Transverse colon (tissue), 4 donors: ENCODE measurements around the gene DISP3. TPM values are rescaled to one million over a fixed set of nuclear protein-coding genes. Genes with fewer than 3 reads are reported as not detected.

Source experiments
- DNase-seq: peaks from one replicate; pipeline ENCODE4 v3.0.0-alpha.2; 2019
- H3K27ac ChIP-seq, 4 donors: fragments of 200-600 bp; sonication (generic); 2 replicates each; pipeline ENCODE4 v1.5.1; 2016 to 2018; ENCODE audit warnings: inconsistent platforms in 4 of 4
- H3K27me3 ChIP-seq: fragments of 200-600 bp; sonication (generic); 2 replicates; pipeline ENCODE4 v1.5.1; 2017; ENCODE audit warnings: inconsistent platforms
- H3K36me3 ChIP-seq, 4 donors: fragments of 200-600 bp; sonication (generic); 2 replicates each; pipeline ENCODE4 v1.5.1; 2017 to 2019; ENCODE audit warnings: inconsistent platforms in 4 of 4
- H3K4me1 ChIP-seq, 4 donors: fragments of 200-600 bp; sonication (generic); 2 replicates each; pipeline ENCODE4 v1.5.1; 2017 to 2020; ENCODE audit warnings: inconsistent platforms in 4 of 4
- H3K4me3 ChIP-seq, 4 donors: fragments of 200-600 bp; sonication (generic); 1 replicate in 1 of 4; 2 replicates in 3 of 4; pipeline versions ENCODE4 v1.5.1 to v1.6.1; 2017 to 2019; ENCODE audit warnings: inconsistent platforms in 4 of 4
- H3K9me3 ChIP-seq, 2 donors: fragments of 200-600 bp; sonication (generic); 2 replicates each; pipeline ENCODE4 v1.5.1; 2017 to 2019; ENCODE audit warnings: inconsistent platforms in 2 of 2
- CTCF ChIP-seq, 5 experiments: fragments of 200-600 bp in 3 of 5; fragments of 450-650 bp in 2 of 5; sonication (generic) in 3 of 5; IDR thresholded peaks; 1 replicate in 2 of 5; 2 replicates in 3 of 5; pipeline ENCODE4 v1.5.1; 2016 to 2017; ENCODE audit warnings: antibody characterized with exemption in 5 of 5, inconsistent platforms in 3 of 5, mild to moderate bottlenecking in 2 of 5, moderate library complexity in 1 of 5
- EP300 ChIP-seq: sonication (generic); formaldehyde crosslinking; IDR thresholded peaks from one replicate; pipeline ENCODE4 v1.6.1; 2017; ENCODE audit warnings: antibody characterized with exemption, low read depth
- POLR2A ChIP-seq: fragments of 450-650 bp; IDR thresholded peaks from one replicate; pipeline ENCODE4 v1.6.1; 2016; ENCODE audit warnings: antibody characterized with exemption, mild to moderate bottlenecking, moderate library complexity
- POLR2AphosphoS5 ChIP-seq, 3 donors: sonication (generic); formaldehyde crosslinking; IDR thresholded peaks; one replicate each; pipeline ENCODE4 v1.6.1; 2016; ENCODE audit warnings: antibody characterized with exemption in 3 of 3
- WGBS, 2 donors: methylation state at CpG; one replicate each; pipeline ENCODE4 v1.1.5; 2018; ENCODE audit warnings: low coverage in 1 of 2; 5-methylcytosine and 5-hydroxymethylcytosine counted together
- in situ Hi-C, 4 donors: fragments of 200-750 bp; cut with MboI; loops; one replicate each; pipeline versions ENCODE4 v1.15.0 to v1.15.1; 2017; ENCODE audit warnings: low sequenced_read_pairs in 3 of 4, low pct_ligation_motif_present in 1 of 4, low pct_unique_long_range_greater_than_20kb in 1 of 4
- intact Hi-C: fragments of 100-400 bp; cut with DNase I; formaldehyde crosslinking; loops from one replicate; pipeline ENCODE4 v1.15.1; 2023; ENCODE audit warnings: low total_unique reads
- total RNA-seq, 4 donors: library from RNA; depleted of rRNA; stranded (reverse); fragments of >200 nt; gene quantifications; one replicate each; pipeline ENCODE4 v1.1.0, GENCODE V29; 2016

Gene DISP3
- total RNA-seq, 4 donors from 2014 or later: under 0.01 to 2.6 (median 0.16) TPM; not detected in 1

- intact Hi-C loops: no loop called here
- Histone ChIP-seq H3K4me1 (no peaks in the 10 kb centered on the region), H3K9me3 (peaks cover 11 to 23% of the 10 kb centered on the region in 2 donors), H3K36me3 (no peaks in the 10 kb centered on the region), H3K4me3 (no peak overlapping the region), H3K27me3 (peaks cover 17% of the 10 kb centered on the region), H3K27ac (no peak overlapping the region)
- WGBS, 2 donors: 71% methylated on average over 45 of the region's 48 CpGs; no CpG with 5 or more reads in 1 of the 2 donors
- TF ChIP-seq CTCF (IDR thresholded peaks at IDR 0.05) (no peak), EP300 (no peak), POLR2AphosphoS5 (IDR thresholded peaks at IDR 0.05) (no peak), POLR2A (no peak)
- no peak for DNase-seq
- in situ Hi-C loops: no loop called here
Measured at GRCh38 chr1:11501491-11501897, 22.5 kb downstream of the DISP3 start.

GRCh38 chr1:11501906-11502485 lies 23.0 kb downstream of the DISP3 start:
- intact Hi-C loops (no loop called here), in situ Hi-C loops (no loop called here)
- TF ChIP-seq POLR2A (no peak), EP300 (no peak), CTCF (IDR thresholded peaks at IDR 0.05) (no peak), POLR2AphosphoS5 (IDR thresholded peaks at IDR 0.05) (no peak)
- no peak overlapping the region for H3K4me3 ChIP-seq
- DNase-seq: no peak
- H3K9me3 ChIP-seq: peaks cover 16 to 25% of the 10 kb centered on the region in 2 donors
- H3K27ac ChIP-seq: no peak overlapping the region
- WGBS, 2 donors: 74 to 81% methylated on average over 6 to 18 of the region's 19 CpGs
- H3K27me3 ChIP-seq: peaks cover 17% of the 10 kb centered on the region
- no peaks in the 10 kb centered on the region for H3K4me1 ChIP-seq
- H3K36me3 ChIP-seq: no peaks in the 10 kb centered on the region

- 92 to 95% methylated on average over 4 to 5 of the region's 5 CpGs for WGBS, 2 donors
- in situ Hi-C loops: no loop called here
- Histone ChIP-seq H3K27me3 (peaks cover 17% of the 10 kb centered on the region), H3K9me3 (peaks cover 21 to 25% of the 10 kb centered on the region in 2 donors), H3K4me3 (no peak overlapping the region), H3K36me3 (no peaks in the 10 kb centered on the region), H3K27ac (no peak overlapping the region), H3K4me1 (no peaks in the 10 kb centered on the region)
- intact Hi-C loops: no loop called here
- TF ChIP-seq CTCF (IDR thresholded peaks at IDR 0.05): no peak
- TF ChIP-seq POLR2AphosphoS5 (IDR thresholded peaks at IDR 0.05): no peak
- TF ChIP-seq EP300: no peak
- TF ChIP-seq POLR2A: no peak
- no peak for DNase-seq
Measured at GRCh38 chr1:11502516-11502915, 23.6 kb downstream of the DISP3 start.

GRCh38 chr1:11504599-11504998 lies 25.6 kb downstream of the DISP3 start:
- Histone ChIP-seq H3K4me1 (no peaks in the 10 kb centered on the region), H3K4me3 (no peak overlapping the region), H3K27me3 (peaks cover 17% of the 10 kb centered on the region), H3K27ac (no peak overlapping the region), H3K36me3 (no peaks in the 10 kb centered on the region), H3K9me3 (peaks cover 22 to 25% of the 10 kb centered on the region in 2 donors)
- DNase-seq: no peak
- intact Hi-C loops (no loop called here), in situ Hi-C loops (no loop called here)
- WGBS, 2 donors: 78 to 82% methylated on average over 3 of the region's 3 CpGs
- no peak for TF ChIP-seq CTCF (IDR thresholded peaks at IDR 0.05)
- no peak for TF ChIP-seq POLR2AphosphoS5 (IDR thresholded peaks at IDR 0.05)
- no peak for TF ChIP-seq POLR2A
- no peak for TF ChIP-seq EP300
